Measurements from ENCODE around the gene KLRC3. TPM values are rescaled to one million over a fixed set of nuclear protein-coding genes. Genes with fewer than 3 reads are reported as not detected.

Gene KLRC3
- total and polyA plus RNA-seq, 5 donors = not detected

DNA sequence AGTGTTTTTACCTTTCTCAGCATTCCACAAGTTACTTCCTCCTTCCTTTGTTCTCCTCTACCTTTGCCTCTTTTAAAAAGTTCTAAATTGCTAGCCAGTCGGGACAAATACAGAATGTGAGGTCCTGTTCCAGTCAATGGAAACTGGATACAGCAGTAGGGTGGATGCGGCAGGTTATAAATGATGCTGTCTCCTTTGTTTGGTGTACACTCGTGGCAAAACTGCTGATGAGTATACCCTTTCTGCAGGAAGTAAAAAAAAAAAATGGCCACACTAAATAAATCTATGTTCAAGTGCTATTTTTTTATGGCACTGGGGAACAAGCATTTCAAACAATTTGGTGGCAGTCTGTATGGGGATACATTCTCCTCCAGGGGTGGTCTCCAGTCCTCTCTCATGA, 58.1 kb downstream of the KLRC3 start:
- ATAC-seq (no peak), DNase-seq (no peak)
- Histone ChIP-seq H3K9me3 (ENCODE audit: control insufficient read depth, low read length) (no peaks in the 10 kb centered on the region), H3K27ac (ENCODE audit: low read length) (no peak overlapping the region), H3K4me1 (ENCODE audit: control insufficient read depth, insufficient read depth, low read length) (peaks cover 4% of the 10 kb centered on the region), H3K27me3 (ENCODE audit: control insufficient read depth, insufficient read depth) (no peaks in the 10 kb centered on the region), H3K4me3 (ENCODE audit: low read length) (no peak overlapping the region)
- intact Hi-C loops (cut with DNase I) = no loop called here
- WGBS = 67% methylated on average over 3 of the region's 3 CpGs

Other genes starting within 250 kb of the KLRC3 start
- gene OLR1, start 248.5 kb downstream of the KLRC3 start, total RNA-seq = under 1 TPM; 0.60 to 0.81 (median 0.75) TPM
- 0.27 TPM for gene OLR1, start 248.5 kb downstream of the KLRC3 start, polyA plus RNA-seq
- gene TMEM52B, start 241.6 kb downstream of the KLRC3 start, total RNA-seq = not detected
- 0.07 TPM for gene TMEM52B, start 241.6 kb downstream of the KLRC3 start, polyA plus RNA-seq
- gene GABARAPL1, start 207.7 kb downstream of the KLRC3 start, total RNA-seq = 100 to 1,000 TPM; 212 to 302 (median 279) TPM
- gene GABARAPL1, start 207.7 kb downstream of the KLRC3 start, polyA plus RNA-seq = 208 TPM
- 1 to 10 TPM; 1.8 to 3.3 (median 2.9) TPM for gene KLRD1, start 112.7 kb downstream of the KLRC3 start, total RNA-seq
- 0.75 TPM for gene KLRD1, start 112.7 kb downstream of the KLRC3 start, polyA plus RNA-seq
- under 1 TPM; 0.39 to 0.97 (median 0.75) TPM for gene KLRK1, start 30.6 kb downstream of the KLRC3 start, total RNA-seq
- 0.59 TPM for gene KLRK1, start 30.6 kb downstream of the KLRC3 start, polyA plus RNA-seq
- gene KLRC4, start 10.8 kb downstream of the KLRC3 start, total RNA-seq = not detected
- not detected for gene KLRC4, start 10.8 kb downstream of the KLRC3 start, polyA plus RNA-seq
- gene KLRC2, start 15.4 kb upstream of the KLRC3 start, total RNA-seq = not detected
- gene KLRC2, start 15.4 kb upstream of the KLRC3 start, polyA plus RNA-seq = 0.07 TPM
- gene KLRC1, start 32.8 kb upstream of the KLRC3 start, total RNA-seq = under 1 TPM in 1 of 4 donors, not detected in 3; 0.40 TPM
- gene KLRC1, start 32.8 kb upstream of the KLRC3 start, polyA plus RNA-seq = 0.23 TPM
- 1 to 10 TPM in 1 of 4 donors, under 1 TPM in 3; 0.29 to 1.3 (median 0.40) TPM for gene EIF2S3B, start 85.3 kb upstream of the KLRC3 start, total RNA-seq
- gene EIF2S3B, start 85.3 kb upstream of the KLRC3 start, polyA plus RNA-seq = 0.70 TPM
- 10 to 100 TPM; 12.8 to 17.4 (median 14.0) TPM for gene MAGOHB, start 193.0 kb upstream of the KLRC3 start, total RNA-seq
- 16.4 TPM for gene MAGOHB, start 193.0 kb upstream of the KLRC3 start, polyA plus RNA-seq